Astrocyte (in vitro differentiated cells and primary cell): ENCODE measurements around the gene GMDS. TPM values are rescaled to one million over a fixed set of nuclear protein-coding genes. Genes with fewer than 3 reads are reported as not detected.

ENCODE experiments used
- DNase-seq: peaks from one replicate; pipeline ENCODE4 v3.0.0-alpha.2; 2010; ENCODE audit warnings: low read depth
- FAIRE-seq: peaks from 2 replicates; lab custom pipeline; 2011; peaks lifted over from hg19 to GRCh38; lab: Jason Lieb, UNC
- H2AFZ ChIP-seq: 2 replicates; pipeline ENCODE4 v1.6.0; 2012; ENCODE audit warnings: low read depth, low read length, inconsistent platforms
- H3K27ac ChIP-seq: 2 replicates; pipeline ENCODE4 v1.5.1; 2011; ENCODE audit warnings: low read depth, low read length, inconsistent platforms
- H3K27me3 ChIP-seq: 2 replicates; pipeline ENCODE4 v1.6.0; 2011; ENCODE audit warnings: low read length, inconsistent platforms; ENCODE audit not compliant: insufficient read depth
- H3K36me3 ChIP-seq: 2 replicates; pipeline ENCODE4 v1.5.1; 2011; ENCODE audit warnings: low read length, inconsistent platforms; ENCODE audit not compliant: insufficient read depth
- H3K4me1 ChIP-seq: 2 replicates; pipeline ENCODE4 v1.5.1; 2011; ENCODE audit warnings: low read length, inconsistent platforms; ENCODE audit not compliant: insufficient read depth
- H3K4me2 ChIP-seq: 2 replicates; pipeline ENCODE4 v1.6.0; 2012; ENCODE audit warnings: low read length, inconsistent platforms
- H3K4me3 ChIP-seq: 2 replicates; pipeline ENCODE4 v1.5.1; 2011; ENCODE audit warnings: low read depth, mild to moderate bottlenecking, low read length, inconsistent platforms; ENCODE audit not compliant: insufficient read depth
- H3K79me2 ChIP-seq: 2 replicates; pipeline ENCODE4 v1.6.0; 2012; ENCODE audit warnings: mild to moderate bottlenecking, low read length, inconsistent platforms; ENCODE audit not compliant: insufficient read depth
- H3K9ac ChIP-seq: 2 replicates; pipeline ENCODE4 v1.6.0; 2012; ENCODE audit warnings: mild to moderate bottlenecking, low read length, inconsistent platforms
- H3K9me3 ChIP-seq: 2 replicates; pipeline ENCODE4 v1.5.1; 2012; ENCODE audit warnings: low read depth, mild to moderate bottlenecking, low read length, inconsistent platforms; ENCODE audit not compliant: insufficient read depth
- H4K20me1 ChIP-seq: 2 replicates; pipeline ENCODE4 v1.6.0; 2012; ENCODE audit warnings: low read length, inconsistent platforms; ENCODE audit not compliant: insufficient read depth
- H3K27ac Mint-ChIP-seq: one replicate; pipeline ENCODE4 v1.8.0; 2021; ENCODE audit warnings: mild to moderate bottlenecking, mixed read lengths; ENCODE audit not compliant: unreplicated experiment
- H3K27me3 Mint-ChIP-seq: one replicate; pipeline ENCODE4 v1.8.0; 2021; ENCODE audit warnings: low read depth, mixed read lengths; ENCODE audit not compliant: unreplicated experiment
- H3K36me3 Mint-ChIP-seq: one replicate; pipeline ENCODE4 v1.8.0; 2021; ENCODE audit warnings: low read depth, mixed read lengths; ENCODE audit not compliant: unreplicated experiment
- H3K4me1 Mint-ChIP-seq: one replicate; pipeline ENCODE4 v1.8.0; 2021; ENCODE audit warnings: low read depth, mixed read lengths; ENCODE audit not compliant: unreplicated experiment
- H3K4me3 Mint-ChIP-seq: one replicate; pipeline ENCODE4 v1.8.0; 2021; ENCODE audit warnings: mild to moderate bottlenecking, moderate library complexity, mixed read lengths; ENCODE audit not compliant: unreplicated experiment
- H3K9me3 Mint-ChIP-seq: one replicate; pipeline ENCODE4 v1.8.0; 2021; ENCODE audit warnings: mild to moderate bottlenecking, mixed read lengths; ENCODE audit not compliant: unreplicated experiment
- CTCF ChIP-seq: IDR thresholded peaks from 2 replicates; pipeline ENCODE4 v1.5.1; 2011; ENCODE audit warnings: low read depth, mild to moderate bottlenecking, inconsistent platforms, low read length, moderate library complexity; ENCODE audit not compliant: insufficient read depth
- EZH2 ChIP-seq: IDR thresholded peaks from 2 replicates; pipeline ENCODE4 v1.6.1; 2012; ENCODE audit warnings: mild to moderate bottlenecking, low read length, inconsistent platforms; ENCODE audit not compliant: insufficient read depth
- total RNA-seq: library from RNA; stranded (reverse); gene quantifications from 2 replicates; pipeline ENCODE4 v1.2.1, GENCODE V29; 2021

Gene GMDS
- total RNA-seq, 1 donor from 2014 or later: 9.4 TPM

GRCh38 chr6:1709234-1709641 is 536.2 kb downstream of the GMDS start:
- Mint-ChIP-seq H3K36me3 (no peaks in the 10 kb centered on the region), H3K27me3 (peaks cover 11% of the 10 kb centered on the region), H3K4me3 (no peak overlapping the region), H3K27ac (no peak overlapping the region), H3K4me1 (no peaks in the 10 kb centered on the region), H3K9me3 (no peaks in the 10 kb centered on the region)
- TF ChIP-seq EZH2: no peak
- no peak for TF ChIP-seq CTCF
- H3K27me3 ChIP-seq: no peaks in the 10 kb centered on the region
- H3K4me3 ChIP-seq: no peak overlapping the region
- no peaks in the 10 kb centered on the region for H3K36me3 ChIP-seq
- no peaks in the 10 kb centered on the region for H3K79me2 ChIP-seq
- no peak for DNase-seq
- H3K9ac ChIP-seq: no peak overlapping the region
- FAIRE-seq: no peak
- no peak overlapping the region for H3K27ac ChIP-seq
- no peak overlapping the region for H3K4me2 ChIP-seq
- no peaks in the 10 kb centered on the region for H4K20me1 ChIP-seq
- no peak overlapping the region for H2AFZ ChIP-seq
- no peaks in the 10 kb centered on the region for H3K9me3 ChIP-seq
- H3K4me1 ChIP-seq: no peaks in the 10 kb centered on the region

GRCh38 chr6:1708820-1709219 is 536.6 kb downstream of the GMDS start:
- Mint-ChIP-seq H3K9me3 (no peaks in the 10 kb centered on the region), H3K4me1 (no peaks in the 10 kb centered on the region), H3K27me3 (peaks cover 14% of the 10 kb centered on the region), H3K36me3 (no peaks in the 10 kb centered on the region), H3K4me3 (no peak overlapping the region), H3K27ac (no peak overlapping the region)
- H3K9me3 ChIP-seq: no peaks in the 10 kb centered on the region
- H3K4me3 ChIP-seq: no peak overlapping the region
- no peak for FAIRE-seq
- H3K4me1 ChIP-seq: no peaks in the 10 kb centered on the region
- no peaks in the 10 kb centered on the region for H4K20me1 ChIP-seq
- H3K9ac ChIP-seq: no peak overlapping the region
- no peaks in the 10 kb centered on the region for H3K36me3 ChIP-seq
- TF ChIP-seq CTCF: no peak
- no peak for TF ChIP-seq EZH2
- no peak overlapping the region for H3K27ac ChIP-seq
- no peaks in the 10 kb centered on the region for H3K79me2 ChIP-seq
- no peak overlapping the region for H3K4me2 ChIP-seq
- no peaks in the 10 kb centered on the region for H3K27me3 ChIP-seq
- no peak for DNase-seq
- H2AFZ ChIP-seq: no peak overlapping the region

GRCh38 chr6:1708122-1708521 is 537.3 kb downstream of the GMDS start:
- Mint-ChIP-seq H3K4me1 (no peaks in the 10 kb centered on the region), H3K27me3 (peaks cover 15% of the 10 kb centered on the region), H3K36me3 (no peaks in the 10 kb centered on the region), H3K4me3 (no peak overlapping the region), H3K27ac (no peak overlapping the region), H3K9me3 (no peaks in the 10 kb centered on the region)
- H3K4me3 ChIP-seq: no peak overlapping the region
- no peaks in the 10 kb centered on the region for H3K36me3 ChIP-seq
- no peak overlapping the region for H3K9ac ChIP-seq
- no peaks in the 10 kb centered on the region for H3K27me3 ChIP-seq
- no peak overlapping the region for H2AFZ ChIP-seq
- no peak overlapping the region for H3K4me2 ChIP-seq
- H4K20me1 ChIP-seq: no peaks in the 10 kb centered on the region
- no peak for DNase-seq
- H3K9me3 ChIP-seq: no peaks in the 10 kb centered on the region
- H3K79me2 ChIP-seq: no peaks in the 10 kb centered on the region
- H3K27ac ChIP-seq: no peak overlapping the region
- no peak for TF ChIP-seq CTCF
- no peak for TF ChIP-seq EZH2
- H3K4me1 ChIP-seq: no peaks in the 10 kb centered on the region
- FAIRE-seq: no peak
